PC-3 (cell line): ENCODE results near the gene BCAS4. TPM values are rescaled to one million over a fixed set of nuclear protein-coding genes. Genes with fewer than 3 reads are reported as not detected.

Source experiments
- ATAC-seq: fragments of 200-7000 bp; cut with Tn5 transposase; 2 replicates; pipeline ENCODE4 v1.9.1; 2020; ENCODE audit warnings: mild to moderate bottlenecking, moderate library complexity
- BruUV-seq: library from RNA; stranded (reverse); fragments of 400-500 nt; replicated peaks from 2 replicates; lab custom pipeline; 2021; lab: Mats Ljungman, UMichigan
- CTCF ChIA-PET: fragments of 300-600 bp; sonication (Branson Sonifier 250); formaldehyde crosslinking; loops from one replicate; lab custom pipeline; 2022; ENCODE audit warnings: antibody characterized with exemption; lab: Charles Lee
- POLR2A ChIA-PET: fragments of 300-600 bp; sonication (Branson Sonifier 250); formaldehyde crosslinking; loops from one replicate; lab custom pipeline; 2022; ENCODE audit warnings: antibody characterized with exemption; ENCODE audit not compliant: unreplicated experiment; lab: Charles Lee
- DNase-seq: peaks from one replicate; pipeline ENCODE4 v3.0.0-alpha.2; 2015
- H2AFZ ChIP-seq: fragments of 300-600 bp; sonication (generic); 2 replicates; pipeline ENCODE4 v1.6.0; 2016; ENCODE audit warnings: antibody characterized with exemption, low read length
- H3F3A ChIP-seq: fragments of 300-600 bp; sonication (generic); one replicate; pipeline ENCODE4 v1.6.0; 2017; ENCODE audit warnings: antibody characterized with exemption, low read length, control low read depth, mild to moderate bottlenecking; ENCODE audit not compliant: unreplicated experiment
- H3K27ac ChIP-seq: fragments of 300-600 bp; sonication (generic); 2 replicates; pipeline ENCODE4 v1.5.1; 2016; ENCODE audit warnings: mild to moderate bottlenecking, low read length
- H3K27me3 ChIP-seq: fragments of 300-600 bp; sonication (generic); 2 replicates; pipeline ENCODE4 v1.6.1; 2016; ENCODE audit warnings: low read length, mixed read lengths
- H3K36me3 ChIP-seq: fragments of 300-600 bp; sonication (generic); 2 replicates; pipeline ENCODE4 v1.6.1; 2016; ENCODE audit warnings: low read depth, mixed run types, low read length, mixed read lengths
- H3K4me1 ChIP-seq: fragments of 300-600 bp; sonication (generic); 2 replicates; pipeline ENCODE4 v1.5.1; 2016; ENCODE audit warnings: low read length; ENCODE audit not compliant: insufficient read depth
- H3K4me2 ChIP-seq: fragments of 300-600 bp; sonication (generic); 2 replicates; pipeline ENCODE4 v1.6.0; 2016; ENCODE audit warnings: low read length
- H3K4me3 ChIP-seq: fragments of 300-600 bp; sonication (generic); 2 replicates; pipeline ENCODE4 v1.5.1; 2016; ENCODE audit warnings: mild to moderate bottlenecking, low read length, mixed read lengths
- H3K79me2 ChIP-seq: fragments of 300-600 bp; sonication (generic); 2 replicates; pipeline ENCODE4 v1.6.1; 2017; ENCODE audit warnings: low read length, mixed read lengths
- H3K9ac ChIP-seq: fragments of 300-600 bp; sonication (generic); 2 replicates; pipeline ENCODE4 v1.6.0; 2016; ENCODE audit warnings: mild to moderate bottlenecking, low read length
- H3K9me2 ChIP-seq: fragments of 300-600 bp; sonication (generic); replicated peaks from 2 replicates; pipeline ENCODE4 v1.6.1; 2016; ENCODE audit warnings: mixed run types, low read length, mixed read lengths
- H3K9me3 ChIP-seq: fragments of 300-600 bp; sonication (generic); 2 replicates; pipeline ENCODE4 v1.6.1; 2016; ENCODE audit warnings: low read length, mixed read lengths
- H4K20me1 ChIP-seq: fragments of 300-600 bp; sonication (generic); 2 replicates; pipeline ENCODE4 v1.6.1; 2016; ENCODE audit warnings: low read length, mixed read lengths
- EZH2 ChIP-seq: fragments of 300-600 bp; sonication (generic); IDR thresholded peaks from one replicate; pipeline ENCODE4 v1.6.1; 2017; ENCODE audit warnings: antibody characterized with exemption, mild to moderate bottlenecking, low read length; ENCODE audit not compliant: unreplicated experiment
- EZH2phosphoT487 ChIP-seq: fragments of 300-600 bp; sonication (generic); IDR thresholded peaks from 2 replicates; pipeline ENCODE4 v1.6.1; 2018; ENCODE audit warnings: mild to moderate bottlenecking, antibody characterized with exemption, low read length, borderline replicate concordance
- intact Hi-C: fragments of 100-400 bp; cut with micrococcal nuclease; formaldehyde crosslinking; loops from 2 replicates; pipeline ENCODE4 v1.9.0; 2023
- total RNA-seq: library from RNA; depleted of rRNA; stranded (reverse); fragments of >200 nt; gene quantifications from 2 replicates; pipeline ENCODE4 v1.2.3, GENCODE V29; 2014
- TF ChIP-seq, protein P1 (sequence below): fragments of 300-600 bp; sonication (generic); conservative IDR thresholded peaks from 2 replicates; pipeline ENCODE4 v1.5.1; 2017; ENCODE audit warnings: antibody characterized with exemption, low read depth, mild to moderate bottlenecking, low read length

The BCAS4 gene
- total RNA-seq, 1 experiment from 2014 or later, result 56.9 TPM

DNA sequence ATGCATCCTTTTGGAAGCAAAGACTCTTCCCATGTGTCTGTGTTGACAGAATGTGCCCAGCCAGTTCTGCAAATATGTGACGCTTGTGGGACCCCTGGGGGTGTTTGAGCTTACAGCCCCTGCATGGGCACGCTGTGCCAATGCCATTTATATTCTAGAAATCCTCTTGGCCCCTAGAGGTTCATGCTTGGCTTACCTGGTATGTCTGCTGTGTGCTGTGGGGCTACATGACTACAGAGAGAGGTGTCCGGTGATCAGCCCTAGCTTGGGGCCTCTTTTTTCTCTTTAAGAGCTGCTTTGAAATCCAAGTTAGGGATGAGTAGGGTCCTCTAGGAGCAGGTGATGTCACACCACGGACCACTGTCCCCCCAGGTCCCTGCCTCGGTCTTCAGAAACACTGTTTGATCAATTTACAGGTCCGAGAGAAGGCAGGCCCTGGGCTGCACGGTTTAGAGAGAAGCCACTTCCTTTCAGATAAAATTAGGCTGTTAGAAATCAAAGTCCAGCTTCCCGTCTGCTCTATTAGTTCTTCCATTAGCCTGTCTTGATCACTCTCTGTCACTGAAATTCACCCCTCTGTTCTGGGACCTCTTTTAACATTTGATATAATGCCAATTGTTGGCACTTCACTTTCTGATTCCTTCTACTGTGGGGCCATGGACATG, 26.5 kb downstream of the BCAS4 start:
- H3K4me1 ChIP-seq, result no peaks in the 10 kb centered on the region
- DNase-seq (no peak), ATAC-seq (no peak)
- ChIA-PET POLR2A (no interaction called here), CTCF (no interaction called here)
- H2AFZ ChIP-seq, result no peak overlapping the region
- no peak overlapping the region for H3K4me2 ChIP-seq
- H3K4me3 ChIP-seq, result no peak overlapping the region
- H3K9me2 ChIP-seq, result no peaks in the 10 kb centered on the region
- no peak overlapping the region for H3K27ac ChIP-seq
- intact Hi-C loops, result no loop called here
- TF ChIP-seq, protein P1, sequence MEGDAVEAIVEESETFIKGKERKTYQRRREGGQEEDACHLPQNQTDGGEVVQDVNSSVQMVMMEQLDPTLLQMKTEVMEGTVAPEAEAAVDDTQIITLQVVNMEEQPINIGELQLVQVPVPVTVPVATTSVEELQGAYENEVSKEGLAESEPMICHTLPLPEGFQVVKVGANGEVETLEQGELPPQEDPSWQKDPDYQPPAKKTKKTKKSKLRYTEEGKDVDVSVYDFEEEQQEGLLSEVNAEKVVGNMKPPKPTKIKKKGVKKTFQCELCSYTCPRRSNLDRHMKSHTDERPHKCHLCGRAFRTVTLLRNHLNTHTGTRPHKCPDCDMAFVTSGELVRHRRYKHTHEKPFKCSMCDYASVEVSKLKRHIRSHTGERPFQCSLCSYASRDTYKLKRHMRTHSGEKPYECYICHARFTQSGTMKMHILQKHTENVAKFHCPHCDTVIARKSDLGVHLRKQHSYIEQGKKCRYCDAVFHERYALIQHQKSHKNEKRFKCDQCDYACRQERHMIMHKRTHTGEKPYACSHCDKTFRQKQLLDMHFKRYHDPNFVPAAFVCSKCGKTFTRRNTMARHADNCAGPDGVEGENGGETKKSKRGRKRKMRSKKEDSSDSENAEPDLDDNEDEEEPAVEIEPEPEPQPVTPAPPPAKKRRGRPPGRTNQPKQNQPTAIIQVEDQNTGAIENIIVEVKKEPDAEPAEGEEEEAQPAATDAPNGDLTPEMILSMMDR, result no peak
- no peak for TF ChIP-seq EZH2phosphoT487
- TF ChIP-seq EZH2, result no peak
- no peaks in the 10 kb centered on the region for H3K27me3 ChIP-seq
- BruUV-seq, result no TSS peak
- H4K20me1 ChIP-seq, result no peaks in the 10 kb centered on the region
- no peak overlapping the region for H3K9ac ChIP-seq
- H3F3A ChIP-seq, result no peaks in the 10 kb centered on the region
- H3K36me3 ChIP-seq, result no peaks in the 10 kb centered on the region
- no peaks in the 10 kb centered on the region for H3K9me3 ChIP-seq
- H3K79me2 ChIP-seq, result no peaks in the 10 kb centered on the region

DNA sequence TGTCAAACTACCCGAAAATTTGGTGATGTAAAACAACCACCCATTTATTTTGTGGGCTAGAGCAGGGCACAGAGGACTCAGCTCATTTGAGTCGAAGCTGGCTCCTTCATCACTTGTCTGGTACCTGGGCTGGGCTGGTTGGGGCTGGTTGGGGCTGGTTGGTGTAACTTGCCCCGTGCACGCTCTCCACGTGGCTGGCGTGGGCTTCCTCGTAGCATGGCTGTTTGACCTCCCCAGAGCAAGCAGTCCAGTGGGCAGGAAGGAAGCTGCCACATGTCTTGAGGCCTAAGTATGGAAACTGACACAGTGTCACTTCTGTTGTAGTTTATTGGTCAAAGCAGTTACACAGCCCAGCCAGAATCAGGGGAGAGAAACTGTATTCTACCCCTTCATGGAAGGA, 27.1 kb downstream of the BCAS4 start:
- DNase-seq, result no peak
- Histone ChIP-seq H3K4me1 (no peaks in the 10 kb centered on the region), H3K9me3 (no peaks in the 10 kb centered on the region), H4K20me1 (no peaks in the 10 kb centered on the region), H3K27ac (no peak overlapping the region), H3K27me3 (no peaks in the 10 kb centered on the region), H3K4me2 (no peak overlapping the region), H3K4me3 (no peak overlapping the region), H3K9me2 (no peaks in the 10 kb centered on the region), H2AFZ (no peak overlapping the region), H3F3A (no peaks in the 10 kb centered on the region), H3K36me3 (no peaks in the 10 kb centered on the region), H3K79me2 (no peaks in the 10 kb centered on the region), H3K9ac (no peak overlapping the region)
- BruUV-seq, result no TSS peak
- intact Hi-C loops, result no loop called here
- POLR2A ChIA-PET, result no interaction called here
- TF ChIP-seq, protein P1, result no peak
- TF ChIP-seq EZH2, result no peak
- no peak for TF ChIP-seq EZH2phosphoT487
- CTCF ChIA-PET, result no interaction called here
- ATAC-seq, result no peak

DNA sequence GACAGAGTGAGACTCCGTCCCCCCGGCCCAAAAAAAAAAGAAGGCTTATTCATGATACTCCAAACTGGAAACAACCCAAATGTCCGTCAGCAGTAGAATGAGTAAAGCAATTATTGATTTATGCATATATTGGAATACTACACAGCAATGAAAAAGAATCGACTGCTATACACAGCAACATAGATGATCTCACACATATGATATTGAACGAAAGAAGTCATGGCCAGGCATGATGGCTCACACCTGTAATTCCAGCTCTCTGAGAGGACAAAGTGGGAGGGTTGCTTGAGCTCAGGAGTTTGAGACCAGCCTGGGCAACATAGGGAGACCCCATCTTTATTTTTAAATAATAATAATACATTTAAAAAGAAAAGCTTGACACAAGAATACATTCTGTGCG, 28.5 kb downstream of the BCAS4 start:
- CTCF ChIA-PET, result no interaction called here
- H3K27me3 ChIP-seq, result no peaks in the 10 kb centered on the region

More for the DNA sequence above, 28.5 kb downstream of the BCAS4 start:
- H3K4me2 ChIP-seq, result no peak overlapping the region
- no peaks in the 10 kb centered on the region for H3K79me2 ChIP-seq
- H3K9ac ChIP-seq, result no peak overlapping the region
- no peak overlapping the region for H3K27ac ChIP-seq
- no peaks in the 10 kb centered on the region for H3K9me3 ChIP-seq
- no peaks in the 10 kb centered on the region for H3F3A ChIP-seq
- no peak overlapping the region for H2AFZ ChIP-seq
- DNase-seq, result no peak
- no peaks in the 10 kb centered on the region for H3K4me1 ChIP-seq
- intact Hi-C loops, result no loop called here
- no peaks in the 10 kb centered on the region for H3K9me2 ChIP-seq
- no peaks in the 10 kb centered on the region for H4K20me1 ChIP-seq
- POLR2A ChIA-PET, result no interaction called here
- no peak overlapping the region for H3K4me3 ChIP-seq
- BruUV-seq, result no TSS peak
- ATAC-seq, result no peak
- TF ChIP-seq, protein P1, result no peak
- TF ChIP-seq EZH2, result no peak
- H3K36me3 ChIP-seq, result no peaks in the 10 kb centered on the region
